ENCODE measurements around the gene NECAB3.
"Not testable (repeated sequence)": the region's sequence is repeated elsewhere in the genome, so short reads cannot be mapped to it uniquely, and the experiment has no call there.

Gene NECAB3

GRCh38 chr20:33648396-33649004, 25.7 kb downstream of the NECAB3 start:
- no peak for DNase-seq

DNA sequence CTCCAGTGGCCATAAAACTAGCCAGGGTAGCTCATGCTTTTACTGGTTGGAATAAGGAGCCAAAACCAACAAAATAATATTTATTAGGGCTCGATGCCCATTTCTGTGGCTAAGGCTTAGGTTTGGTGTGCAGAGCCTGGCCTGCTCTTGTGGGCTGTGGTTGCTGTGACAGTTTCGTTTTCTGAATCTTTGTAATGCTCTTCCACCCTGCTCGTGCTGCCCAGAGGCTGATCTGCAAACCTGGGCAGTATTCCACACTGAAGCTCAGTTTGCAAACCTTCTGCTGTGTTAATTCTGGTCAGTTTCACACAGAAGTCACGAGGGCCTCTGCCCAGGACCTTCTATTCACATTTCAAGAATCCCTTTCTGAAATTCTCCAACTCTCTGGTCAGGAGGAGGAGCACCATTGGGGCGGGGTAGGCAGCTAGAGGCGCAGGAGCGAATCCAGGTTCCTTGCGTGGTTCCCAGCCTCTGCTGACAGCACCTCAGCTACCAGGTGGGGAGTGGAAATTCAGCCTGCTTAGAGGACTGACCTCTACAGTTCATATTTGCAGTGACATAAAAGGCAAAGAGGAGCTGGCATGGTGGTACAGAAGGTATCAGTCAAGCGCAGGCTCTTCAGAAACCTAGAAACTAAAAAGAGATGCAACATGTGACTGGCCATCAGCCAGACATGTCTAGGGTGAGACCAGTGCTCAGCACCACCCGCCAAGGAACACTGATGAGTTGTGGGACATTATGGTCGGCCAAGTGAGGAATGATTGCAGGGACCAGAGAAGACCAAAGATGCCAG, 26.4 kb downstream of the NECAB3 start:
- no peak for DNase-seq

- DNase-seq: not testable (repeated sequence)
These were observed 27.1 kb downstream of the NECAB3 start for GRCh38 chr20:33646959-33647602.

GRCh38 chr20:33646191-33646590, 28.0 kb downstream of the NECAB3 start:
- DNase-seq: no peak

DNA sequence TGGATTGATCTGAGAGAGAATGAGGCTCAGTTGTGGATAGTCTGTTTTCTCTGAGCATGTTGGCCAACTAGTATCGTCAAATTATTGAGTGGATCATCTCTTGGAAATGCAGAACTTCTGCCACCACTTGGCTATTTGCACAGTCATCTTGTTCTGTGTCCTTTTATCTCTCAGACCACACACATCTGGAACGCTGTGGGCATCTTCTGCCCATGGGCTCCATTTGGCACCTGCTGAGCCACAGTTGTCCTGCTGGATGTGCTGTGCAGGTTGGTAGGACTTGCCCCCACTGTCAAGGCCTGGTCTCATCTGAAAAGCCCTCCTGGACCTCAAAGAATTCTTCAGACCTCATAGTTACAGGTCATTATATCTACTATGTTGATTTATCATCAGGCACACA, 28.8 kb downstream of the NECAB3 start:
- DNase-seq: no peak

DNA sequence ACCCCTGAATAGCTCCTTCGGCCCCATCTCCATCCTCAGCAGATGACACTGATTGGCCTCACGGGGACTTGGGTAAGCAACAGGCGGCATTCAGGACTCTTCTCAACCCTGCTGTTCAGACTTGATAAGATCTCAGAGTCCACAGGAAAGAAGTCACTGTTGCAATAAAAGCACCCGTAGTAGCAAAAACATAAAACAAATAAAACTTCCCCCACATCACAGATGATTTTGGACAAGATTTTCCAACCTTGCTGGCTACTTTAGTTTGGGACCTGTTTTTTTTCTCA, 29.2 kb downstream of the NECAB3 start:
- no peak for DNase-seq

DNA sequence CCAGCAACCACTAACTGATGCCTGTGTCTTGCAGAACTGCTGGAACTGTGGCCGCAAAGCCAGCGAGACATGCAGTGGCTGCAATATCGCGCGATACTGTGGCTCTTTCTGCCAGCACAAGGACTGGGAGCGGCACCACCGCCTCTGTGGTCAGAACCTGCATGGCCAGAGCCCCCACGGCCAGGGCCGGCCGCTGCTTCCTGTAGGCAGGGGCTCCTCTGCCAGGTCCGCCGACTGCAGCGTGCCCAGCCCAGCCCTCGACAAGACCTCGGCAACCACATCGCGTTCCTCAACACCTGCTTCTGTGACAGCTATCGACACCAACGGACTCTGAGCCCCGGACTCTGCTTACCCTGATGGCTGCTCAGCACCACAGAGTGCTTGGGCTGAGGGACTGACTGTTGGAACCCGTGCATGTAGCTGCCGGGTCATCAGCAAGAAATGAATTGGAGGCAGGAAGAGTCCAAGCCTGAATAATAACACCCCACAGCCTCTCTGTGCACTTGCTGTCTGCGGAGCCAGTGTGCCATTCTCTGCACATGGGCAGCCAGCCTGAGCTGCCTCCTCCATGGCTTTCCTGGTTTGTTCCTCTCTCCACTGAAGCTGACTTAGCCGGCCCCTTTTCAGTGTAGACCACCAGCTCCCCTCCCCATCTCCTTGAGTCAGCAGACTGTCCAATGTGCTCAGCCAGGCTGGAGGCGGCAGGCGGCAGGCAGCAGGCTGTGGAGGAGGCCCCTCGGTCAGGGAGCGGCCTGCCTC, 29.7 kb downstream of the NECAB3 start:
- DNase-seq: no peak

- no peak for DNase-seq
These were observed 33.9 kb downstream of the NECAB3 start for GRCh38 chr20:33640287-33640686.

- DNase-seq: no peak
These were observed 37.5 kb downstream of the NECAB3 start for GRCh38 chr20:33636776-33637175.

DNA sequence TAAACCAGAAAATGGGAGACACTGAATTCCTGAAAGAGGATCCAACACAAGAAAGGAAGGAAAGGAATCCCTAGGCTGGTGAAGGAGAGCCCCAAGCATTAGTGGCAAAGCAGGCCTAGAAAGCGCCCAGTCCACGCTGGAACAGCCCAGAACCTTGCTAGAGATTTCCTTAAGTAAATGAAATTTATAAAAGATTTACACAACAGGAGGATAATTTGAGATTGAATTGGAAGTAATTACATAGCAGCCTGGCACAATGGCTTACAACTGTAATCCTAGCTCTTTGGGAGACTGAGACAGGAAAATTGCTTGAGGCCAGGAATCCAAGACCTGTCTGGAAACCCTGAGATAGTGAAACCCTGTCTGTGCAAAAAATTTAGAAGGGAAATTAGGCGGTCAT, 38.9 kb downstream of the NECAB3 start:
- no peak for DNase-seq

DNA sequence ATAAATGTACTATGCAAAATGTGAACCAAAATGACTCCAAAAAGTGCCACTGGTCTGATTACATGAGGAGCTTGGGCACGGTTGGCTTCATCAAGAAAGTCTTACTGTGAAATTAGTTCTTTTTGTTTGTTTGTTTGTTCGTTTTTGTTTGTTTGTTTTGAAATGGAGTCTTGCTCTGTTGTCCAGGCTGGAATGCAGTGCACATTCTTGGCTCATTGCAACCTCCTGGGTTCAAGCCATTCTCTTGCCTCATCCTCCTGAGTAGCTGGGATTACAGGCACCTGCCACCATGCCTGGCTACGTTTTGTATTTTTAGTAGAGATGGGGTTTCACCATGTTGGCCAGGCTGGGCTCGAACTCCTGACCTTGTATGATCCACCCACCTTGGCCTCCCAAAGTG, 42.3 kb downstream of the NECAB3 start:
- DNase-seq: not testable (repeated sequence)

- DNase-seq: no peak
These were observed 43.7 kb downstream of the NECAB3 start for GRCh38 chr20:33630507-33630906.

- DNase-seq: no peak
These were observed 44.2 kb downstream of the NECAB3 start for GRCh38 chr20:33629979-33630378.

GRCh38 chr20:33629533-33629932, 44.7 kb downstream of the NECAB3 start:
- no peak for DNase-seq

- DNase-seq: no peak
These were observed 46.5 kb downstream of the NECAB3 start for GRCh38 chr20:33627577-33628216.

DNA sequence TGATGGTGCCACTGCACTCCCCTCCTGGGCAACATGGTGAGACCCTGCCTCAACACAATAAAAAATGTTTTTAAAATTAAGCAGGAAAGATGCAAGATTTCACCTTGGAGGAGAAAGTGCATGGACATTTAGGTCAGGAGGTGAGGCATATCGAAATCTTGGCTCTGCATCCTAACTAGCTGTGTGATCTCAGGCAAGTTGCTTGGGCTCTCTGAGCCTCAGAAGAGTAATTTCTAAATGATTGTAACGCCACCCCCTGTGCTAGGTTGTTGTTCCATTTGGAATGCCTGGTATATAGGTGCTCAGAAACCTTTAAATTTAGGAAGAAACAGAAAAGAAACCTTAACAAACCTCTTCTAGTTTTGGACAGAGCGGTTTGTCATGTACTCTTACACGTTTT, 48.0 kb downstream of the NECAB3 start:
- no peak for DNase-seq

DNA sequence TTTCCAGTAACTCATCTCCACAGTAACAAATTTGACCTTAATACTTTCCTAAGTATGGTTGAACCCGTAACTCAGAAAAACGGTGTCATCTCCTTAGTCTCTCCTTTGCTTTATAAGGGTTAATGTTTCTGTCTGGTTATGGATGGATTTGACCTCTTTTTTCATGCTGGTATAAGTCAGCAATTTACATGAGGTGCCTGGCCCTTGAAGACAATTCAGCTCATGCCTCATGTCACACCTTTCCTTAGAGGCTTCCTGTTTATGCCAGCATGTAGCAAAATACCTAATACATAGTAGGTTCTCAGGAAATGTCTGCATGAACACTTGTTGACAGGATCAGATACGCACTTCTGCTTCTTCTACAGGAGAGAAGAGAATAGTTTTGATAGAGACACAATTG, 49.8 kb downstream of the NECAB3 start:
- DNase-seq: no peak

GRCh38 chr20:33622705-33623365, 51.4 kb downstream of the NECAB3 start:
- DNase-seq: no peak

DNA sequence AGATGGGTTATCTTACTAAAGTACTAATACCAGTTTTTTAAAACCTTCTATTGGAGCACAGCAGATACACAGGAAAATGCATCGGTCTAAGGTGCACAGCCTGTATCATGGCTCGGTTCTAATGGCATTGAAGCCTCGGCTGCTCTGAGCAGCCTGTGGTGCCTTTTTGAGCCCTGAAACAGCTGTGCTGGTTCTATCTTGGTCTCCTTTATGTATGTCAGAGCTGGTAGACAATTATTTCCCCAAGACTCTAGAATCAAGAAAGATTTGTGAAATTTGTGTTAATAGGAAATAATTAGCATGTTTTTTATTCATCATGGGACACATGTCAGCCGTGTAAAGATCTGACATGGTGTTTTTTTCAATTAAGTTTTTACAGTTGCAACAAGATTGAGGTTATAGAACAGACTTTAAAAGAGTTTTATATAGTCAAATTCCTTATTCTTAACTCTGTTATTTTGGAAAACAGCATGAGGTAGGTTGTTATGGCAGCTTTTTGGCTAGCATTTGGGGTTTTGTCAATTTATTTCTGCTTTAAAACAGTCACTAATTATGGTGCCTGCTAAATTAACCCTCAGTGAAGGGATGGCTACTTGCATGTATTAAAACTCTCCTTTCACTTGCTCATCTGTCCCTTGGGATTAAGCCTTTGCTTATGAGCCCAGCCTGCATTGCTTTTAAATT, 52.4 kb downstream of the NECAB3 start:
- no peak for DNase-seq

- no peak for DNase-seq
These were observed 62.2 kb downstream of the NECAB3 start for GRCh38 chr20:33612001-33612400.

- no peak for DNase-seq
These were observed 63.1 kb downstream of the NECAB3 start for GRCh38 chr20:33611106-33611505.

GRCh38 chr20:33609504-33609903, 64.7 kb downstream of the NECAB3 start:
- no peak for DNase-seq

Measured in KG1 (cell line).